Ureter (tissue), 1 donor: ENCODE data around the gene ZNF567. TPM values are rescaled to one million over a fixed set of nuclear protein-coding genes. Genes with fewer than 3 reads are reported as not detected.

Experiments used
- DNase-seq: peaks from one replicate; pipeline ENCODE4 v3.0.0-alpha.2; 2020; ENCODE audit warnings: low spot score
- total RNA-seq: library from RNA; stranded (reverse); gene quantifications from one replicate; pipeline ENCODE4 v1.2.4, GENCODE V29; 2023
- donor health status: DM: yes; HTN: yes; CAD: no.

Gene ZNF567
- total RNA-seq, 1 donor from 2014 or later, result 10.3 TPM

GRCh38 chr19:36750066-36750691, 62.8 kb downstream of the ZNF567 start:
- DNase-seq, result no peak

Other genes starting within 250 kb of the ZNF567 start
- 19.9 TPM for gene ZNF566, start 198.1 kb upstream of the ZNF567 start, total RNA-seq
- gene ZNF260, start 159.3 kb upstream of the ZNF567 start, total RNA-seq, result 17.6 TPM
- 20.0 TPM for gene ZNF529, start 114.3 kb upstream of the ZNF567 start, total RNA-seq
- 7.9 TPM for gene ZNF382, start 82.3 kb upstream of the ZNF567 start, total RNA-seq
- gene ZNF461, start 20.8 kb upstream of the ZNF567 start, total RNA-seq, result 16.2 TPM
- gene ZNF850, start 85.2 kb downstream of the ZNF567 start, total RNA-seq, result 2.8 TPM
- 11.3 TPM for gene ZNF790, start 150.8 kb downstream of the ZNF567 start, total RNA-seq
- gene ZNF345, start 163.3 kb downstream of the ZNF567 start, total RNA-seq, result 9.8 TPM
- 4.2 TPM for gene ZNF829, start 228.7 kb downstream of the ZNF567 start, total RNA-seq
- 9.8 TPM for gene ZNF568, start 228.7 kb downstream of the ZNF567 start, total RNA-seq